ENCODE measurements around the gene SLC26A6.
A peak's percentile ranks its signal among the peaks of the same experiment; 100 is the strongest.

SLC26A6 gene, protein sequence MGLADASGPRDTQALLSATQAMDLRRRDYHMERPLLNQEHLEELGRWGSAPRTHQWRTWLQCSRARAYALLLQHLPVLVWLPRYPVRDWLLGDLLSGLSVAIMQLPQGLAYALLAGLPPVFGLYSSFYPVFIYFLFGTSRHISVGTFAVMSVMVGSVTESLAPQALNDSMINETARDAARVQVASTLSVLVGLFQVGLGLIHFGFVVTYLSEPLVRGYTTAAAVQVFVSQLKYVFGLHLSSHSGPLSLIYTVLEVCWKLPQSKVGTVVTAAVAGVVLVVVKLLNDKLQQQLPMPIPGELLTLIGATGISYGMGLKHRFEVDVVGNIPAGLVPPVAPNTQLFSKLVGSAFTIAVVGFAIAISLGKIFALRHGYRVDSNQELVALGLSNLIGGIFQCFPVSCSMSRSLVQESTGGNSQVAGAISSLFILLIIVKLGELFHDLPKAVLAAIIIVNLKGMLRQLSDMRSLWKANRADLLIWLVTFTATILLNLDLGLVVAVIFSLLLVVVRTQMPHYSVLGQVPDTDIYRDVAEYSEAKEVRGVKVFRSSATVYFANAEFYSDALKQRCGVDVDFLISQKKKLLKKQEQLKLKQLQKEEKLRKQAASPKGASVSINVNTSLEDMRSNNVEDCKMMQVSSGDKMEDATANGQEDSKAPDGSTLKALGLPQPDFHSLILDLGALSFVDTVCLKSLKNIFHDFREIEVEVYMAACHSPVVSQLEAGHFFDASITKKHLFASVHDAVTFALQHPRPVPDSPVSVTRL

DNA sequence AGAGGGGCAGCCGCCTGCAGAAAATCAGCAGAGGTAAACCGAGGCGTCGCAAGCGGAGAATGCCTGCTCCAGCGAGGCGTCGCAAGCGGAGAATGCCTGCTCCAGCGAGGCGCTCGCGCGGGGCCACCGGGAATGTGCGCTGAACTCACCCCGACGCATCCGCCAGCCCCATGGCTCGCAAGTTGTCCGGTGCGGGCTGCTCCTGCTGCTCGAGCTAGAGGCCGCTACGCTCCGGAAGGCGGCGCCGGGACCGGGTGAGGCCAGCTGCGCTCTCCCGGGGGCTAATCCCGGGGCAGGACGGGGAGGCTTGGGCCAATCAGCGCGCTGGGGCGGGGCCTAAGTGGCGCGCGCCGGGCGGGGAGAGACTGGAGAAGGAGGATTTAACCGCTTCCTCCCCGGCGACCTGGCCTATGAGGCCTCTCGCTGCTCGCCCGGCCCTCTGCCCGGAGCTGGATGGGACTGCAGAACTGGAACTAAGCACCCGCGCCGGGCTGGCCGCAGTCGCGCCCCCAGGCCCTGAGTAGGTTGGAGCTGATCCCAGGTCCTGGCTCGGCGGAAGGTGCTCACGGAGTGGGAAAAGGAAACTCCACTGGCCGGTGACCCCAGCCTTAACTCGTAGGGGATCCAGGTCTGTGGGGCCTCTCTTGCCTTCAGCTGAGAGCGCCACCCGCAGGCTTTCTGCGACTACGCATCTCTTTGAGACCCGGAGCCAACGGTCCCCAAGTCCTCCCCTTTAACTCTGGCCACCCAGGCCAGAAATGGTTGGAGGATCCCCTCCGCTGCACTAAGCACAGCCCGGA, at the start of gene SLC26A6:
Gene SLC26A6 (minus strand): TSS at position 240 of the 800 bp plus-strand sequence. CDS start 68 bp downstream, at position 172.
- H3K4me3 ChIP-seq (ENCODE audit: low read length), result peak within 1 kb of the TSS; percentile 84
- TF ChIP-seq, protein P1, sequence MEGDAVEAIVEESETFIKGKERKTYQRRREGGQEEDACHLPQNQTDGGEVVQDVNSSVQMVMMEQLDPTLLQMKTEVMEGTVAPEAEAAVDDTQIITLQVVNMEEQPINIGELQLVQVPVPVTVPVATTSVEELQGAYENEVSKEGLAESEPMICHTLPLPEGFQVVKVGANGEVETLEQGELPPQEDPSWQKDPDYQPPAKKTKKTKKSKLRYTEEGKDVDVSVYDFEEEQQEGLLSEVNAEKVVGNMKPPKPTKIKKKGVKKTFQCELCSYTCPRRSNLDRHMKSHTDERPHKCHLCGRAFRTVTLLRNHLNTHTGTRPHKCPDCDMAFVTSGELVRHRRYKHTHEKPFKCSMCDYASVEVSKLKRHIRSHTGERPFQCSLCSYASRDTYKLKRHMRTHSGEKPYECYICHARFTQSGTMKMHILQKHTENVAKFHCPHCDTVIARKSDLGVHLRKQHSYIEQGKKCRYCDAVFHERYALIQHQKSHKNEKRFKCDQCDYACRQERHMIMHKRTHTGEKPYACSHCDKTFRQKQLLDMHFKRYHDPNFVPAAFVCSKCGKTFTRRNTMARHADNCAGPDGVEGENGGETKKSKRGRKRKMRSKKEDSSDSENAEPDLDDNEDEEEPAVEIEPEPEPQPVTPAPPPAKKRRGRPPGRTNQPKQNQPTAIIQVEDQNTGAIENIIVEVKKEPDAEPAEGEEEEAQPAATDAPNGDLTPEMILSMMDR (conservative IDR thresholded peaks at IDR 0.05; ENCODE audit: low read length), result peak; percentile 63
- peak; percentile 94 for DNase-seq (ENCODE audit: low read depth)

DNA sequence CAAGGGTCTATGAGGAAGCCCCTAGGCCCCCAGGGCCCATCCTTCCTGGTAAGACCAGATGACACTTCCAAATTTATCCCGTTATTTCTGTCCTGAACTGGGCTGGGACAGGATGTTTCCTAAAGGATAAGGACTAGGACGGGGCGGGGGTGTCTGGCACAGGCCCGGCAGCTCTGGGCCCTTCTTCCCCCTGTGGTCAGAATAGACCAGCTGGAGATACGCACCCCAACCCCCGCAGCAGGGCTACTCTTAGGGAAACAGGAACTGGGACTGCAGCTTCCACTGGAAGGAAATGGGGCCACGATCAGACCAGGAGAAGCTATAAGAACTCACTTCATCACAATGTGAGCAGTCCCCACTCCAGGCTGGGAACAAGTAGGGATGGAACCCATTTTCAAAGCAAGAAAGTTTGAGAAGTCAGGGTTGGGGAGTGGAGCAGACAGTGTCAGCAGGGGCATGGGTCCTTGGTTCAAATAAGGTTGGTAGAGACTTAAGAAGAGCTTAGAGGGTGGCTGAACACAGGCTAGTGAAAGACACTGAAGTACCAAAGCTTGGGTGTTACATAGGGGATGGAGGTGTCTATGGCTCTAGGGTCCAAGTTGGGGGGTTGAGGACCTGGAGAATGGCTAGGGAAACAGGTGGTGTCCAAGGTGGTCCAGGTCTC, 49.4 kb upstream of the SLC26A6 start:
- DNase-seq (ENCODE audit: low read depth), result no peak
- TF ChIP-seq, protein P1 (conservative IDR thresholded peaks at IDR 0.05; ENCODE audit: low read length), result no peak
- peak overlapping the region; percentile 80 for H3K4me3 ChIP-seq (ENCODE audit: low read length)

DNA sequence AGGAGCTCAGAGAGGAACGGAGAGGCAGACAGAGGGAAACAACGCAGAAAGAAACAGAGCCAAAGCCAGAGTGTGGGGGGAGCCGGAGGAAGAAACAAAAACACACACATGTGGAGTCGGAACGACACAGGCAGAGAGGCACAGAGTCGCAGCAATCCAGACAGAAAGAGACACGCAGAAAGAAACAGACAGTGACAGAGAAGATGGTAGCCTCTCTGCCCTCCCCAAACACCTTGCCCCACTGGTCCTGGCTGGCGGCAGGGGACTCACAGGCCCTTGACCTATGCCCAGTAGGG, 48.7 kb upstream of the SLC26A6 start:
- DNase-seq (ENCODE audit: low read depth), result no peak
- TF ChIP-seq, protein P1 (conservative IDR thresholded peaks at IDR 0.05; ENCODE audit: low read length), result no peak
- H3K4me3 ChIP-seq (ENCODE audit: low read length), result peak overlapping the region; percentile 80

DNA sequence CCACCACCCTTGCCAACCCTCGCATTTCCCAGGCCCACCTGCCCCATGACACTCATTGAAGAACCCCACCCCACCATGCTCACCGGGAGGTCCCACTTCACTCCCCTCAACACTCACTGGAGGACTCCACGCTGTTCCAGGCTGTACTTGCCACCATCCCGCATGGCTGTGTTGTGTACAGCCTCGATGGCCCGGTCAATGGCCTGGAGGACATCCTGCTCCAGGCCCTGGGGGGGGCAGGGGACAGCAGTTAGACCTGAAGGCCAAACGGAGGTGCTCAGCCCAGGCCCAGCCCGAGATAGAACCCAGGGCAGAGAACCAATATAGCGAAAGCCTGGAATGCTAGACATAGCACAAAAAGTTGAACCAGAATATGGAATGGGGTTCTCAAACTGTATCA, 47.5 kb upstream of the SLC26A6 start:
- TF ChIP-seq, protein P1 (conservative IDR thresholded peaks at IDR 0.05; ENCODE audit: low read length), result no peak
- no peak for DNase-seq (ENCODE audit: low read depth)
- H3K4me3 ChIP-seq (ENCODE audit: low read length), result no peak overlapping the region

DNA sequence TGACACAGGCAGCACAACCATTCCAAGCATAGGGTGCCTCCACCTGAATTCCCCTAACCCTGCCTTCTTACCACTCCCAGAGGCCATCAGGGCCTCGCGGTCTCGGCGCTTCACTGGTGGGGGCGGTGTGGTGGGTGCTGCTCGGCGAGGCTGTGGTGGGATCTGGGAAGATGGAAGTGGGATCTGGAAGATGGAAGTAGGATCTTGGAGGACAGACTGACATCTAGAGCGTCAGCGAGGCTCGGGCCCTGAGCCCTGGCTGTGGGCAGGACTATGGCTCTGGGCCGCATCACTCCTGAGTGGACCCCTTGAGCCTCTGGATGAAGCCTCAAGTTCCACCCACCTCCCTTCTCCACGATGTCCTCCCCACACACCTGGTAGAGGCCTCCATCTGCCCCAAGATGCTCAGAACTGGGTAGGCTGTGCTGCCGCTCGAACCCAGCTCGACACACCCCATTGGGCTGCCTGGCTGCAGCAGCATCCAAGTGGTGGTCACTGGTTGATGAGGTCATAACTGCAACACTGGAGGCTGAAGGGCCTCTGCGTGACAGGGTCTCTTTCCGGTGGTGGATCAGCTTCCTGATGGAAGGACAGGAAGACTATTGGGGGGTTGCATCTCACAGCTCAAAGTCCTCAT, 46.8 kb upstream of the SLC26A6 start:
- TF ChIP-seq, protein P1 (conservative IDR thresholded peaks at IDR 0.05; ENCODE audit: low read length), result no peak
- DNase-seq (ENCODE audit: low read depth), result no peak
- H3K4me3 ChIP-seq (ENCODE audit: low read length), result no peak overlapping the region

DNA sequence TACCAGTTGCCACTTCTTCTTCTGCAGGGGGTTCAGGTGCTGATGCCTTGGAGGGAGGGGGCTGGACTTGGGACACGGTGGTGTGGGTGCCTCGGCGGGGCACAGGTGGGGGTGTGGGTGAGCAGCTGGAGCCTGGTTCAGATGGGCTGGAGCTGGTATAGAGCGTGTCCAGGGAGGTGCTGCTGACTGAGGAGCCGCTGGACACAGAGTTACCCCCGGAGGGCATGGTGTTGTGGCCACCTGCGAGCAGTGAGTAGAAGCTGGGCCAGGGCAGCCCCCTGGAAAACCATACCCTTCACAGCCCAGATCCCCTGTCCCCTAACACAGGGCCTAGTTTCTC, 46.2 kb upstream of the SLC26A6 start:
- no peak for DNase-seq (ENCODE audit: low read depth)
- TF ChIP-seq, protein P1 (conservative IDR thresholded peaks at IDR 0.05; ENCODE audit: low read length), result no peak
- H3K4me3 ChIP-seq (ENCODE audit: low read length), result no peak overlapping the region

All from AG10803 (cell line).